Fibroblast of pulmonary artery (primary cell): Measurements from ENCODE around the gene KRTAP4-3.
"Not testable (repeated sequence)": the region's sequence is repeated elsewhere in the genome, so short reads cannot be mapped to it uniquely, and the experiment has no call there.

Experiments
- DNase-seq: peaks from one replicate; pipeline ENCODE4 v3.0.0-alpha.2; 2010; ENCODE audit warnings: low read depth
- H3K4me3 ChIP-seq: replicated peaks from 2 replicates; pipeline ENCODE4 v1.5.1; 2011; ENCODE audit warnings: low read depth, mild to moderate bottlenecking, control low read depth, low read length, moderate library complexity
- TF ChIP-seq, protein P1 (sequence below): IDR thresholded peaks from 2 replicates; pipeline ENCODE4 v1.5.1; 2011; ENCODE audit warnings: mild to moderate bottlenecking, control low read depth, low read length, inconsistent platforms; ENCODE audit errors: missing control alignments

KRTAP4-3 gene

DNA sequence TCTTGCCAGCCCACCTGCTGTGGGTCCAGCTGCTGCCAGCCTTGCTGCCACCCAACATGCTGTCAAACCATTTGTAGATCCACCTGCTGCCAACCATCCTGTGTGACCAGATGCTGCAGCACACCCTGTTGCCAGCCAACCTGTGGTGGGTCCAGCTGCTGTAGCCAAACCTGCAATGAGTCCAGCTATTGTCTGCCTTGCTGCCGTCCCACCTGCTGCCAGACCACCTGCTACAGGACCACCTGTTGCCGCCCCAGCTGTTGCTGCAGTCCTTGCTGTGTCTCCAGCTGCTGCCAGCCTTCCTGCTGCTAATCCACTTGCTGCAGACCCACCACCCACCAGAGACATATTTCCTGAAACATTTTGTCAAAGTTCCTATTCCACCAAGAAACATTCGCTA lies 22.3 kb upstream of the KRTAP4-3 start:
- TF ChIP-seq, protein P1, sequence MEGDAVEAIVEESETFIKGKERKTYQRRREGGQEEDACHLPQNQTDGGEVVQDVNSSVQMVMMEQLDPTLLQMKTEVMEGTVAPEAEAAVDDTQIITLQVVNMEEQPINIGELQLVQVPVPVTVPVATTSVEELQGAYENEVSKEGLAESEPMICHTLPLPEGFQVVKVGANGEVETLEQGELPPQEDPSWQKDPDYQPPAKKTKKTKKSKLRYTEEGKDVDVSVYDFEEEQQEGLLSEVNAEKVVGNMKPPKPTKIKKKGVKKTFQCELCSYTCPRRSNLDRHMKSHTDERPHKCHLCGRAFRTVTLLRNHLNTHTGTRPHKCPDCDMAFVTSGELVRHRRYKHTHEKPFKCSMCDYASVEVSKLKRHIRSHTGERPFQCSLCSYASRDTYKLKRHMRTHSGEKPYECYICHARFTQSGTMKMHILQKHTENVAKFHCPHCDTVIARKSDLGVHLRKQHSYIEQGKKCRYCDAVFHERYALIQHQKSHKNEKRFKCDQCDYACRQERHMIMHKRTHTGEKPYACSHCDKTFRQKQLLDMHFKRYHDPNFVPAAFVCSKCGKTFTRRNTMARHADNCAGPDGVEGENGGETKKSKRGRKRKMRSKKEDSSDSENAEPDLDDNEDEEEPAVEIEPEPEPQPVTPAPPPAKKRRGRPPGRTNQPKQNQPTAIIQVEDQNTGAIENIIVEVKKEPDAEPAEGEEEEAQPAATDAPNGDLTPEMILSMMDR: no peak
- no peak for DNase-seq
- H3K4me3 ChIP-seq: no peak overlapping the region

DNA sequence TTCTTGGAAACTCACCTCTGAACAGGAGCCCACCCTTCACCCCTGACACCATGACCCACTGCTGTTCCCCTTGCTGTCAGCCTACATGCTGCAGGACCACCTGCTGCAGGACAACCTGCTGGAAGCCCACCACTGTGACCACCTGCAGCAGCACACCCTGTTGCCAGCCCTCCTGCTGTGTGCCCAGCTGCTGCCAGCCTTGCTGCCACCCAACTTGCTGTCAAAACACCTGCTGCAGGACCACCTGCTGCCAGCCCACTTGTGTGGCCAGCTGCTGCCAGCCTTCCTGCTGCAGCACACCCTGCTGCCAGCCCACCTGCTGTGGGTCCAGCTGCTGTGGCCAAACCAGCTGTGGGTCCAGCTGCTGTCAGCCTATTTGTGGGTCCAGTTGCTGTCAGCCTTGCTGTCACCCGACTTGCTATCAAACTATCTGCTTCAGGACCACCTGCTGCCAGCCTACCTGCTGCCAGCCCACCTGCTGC lies 21.9 kb upstream of the KRTAP4-3 start, which contains the start of gene KRTAP9-1:
Gene KRTAP9-1 (plus strand): TSS at position 51 of the 482 bp plus-strand sequence. CDS start 0 bp downstream, at position 51.
- not testable (repeated sequence) for H3K4me3 ChIP-seq, DNase-seq

DNA sequence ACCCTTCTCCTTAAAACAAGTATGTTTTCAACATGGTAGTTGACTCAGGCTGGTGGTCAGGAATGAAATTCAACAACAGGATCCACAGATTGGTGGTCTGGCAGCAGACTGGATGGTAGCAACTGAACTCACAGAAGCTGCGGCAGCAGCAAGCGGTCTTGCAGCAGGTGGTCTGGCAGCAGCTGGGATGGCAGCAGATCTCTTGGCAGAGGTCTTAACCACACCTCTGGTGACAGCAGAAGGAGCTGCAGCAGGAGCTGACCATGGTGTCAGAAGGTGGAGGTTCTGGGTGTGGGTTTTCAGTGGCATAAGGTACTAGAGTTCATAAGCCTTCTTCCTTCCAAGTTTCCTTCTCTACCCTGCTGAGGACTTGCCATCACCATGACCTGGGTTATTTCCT lies 18.9 kb upstream of the KRTAP4-3 start:
- TF ChIP-seq, protein P1: no peak
- no peak overlapping the region for H3K4me3 ChIP-seq
- DNase-seq: no peak

- TF ChIP-seq, protein P1: no peak
- no peak for DNase-seq
- no peak overlapping the region for H3K4me3 ChIP-seq
Measured at GRCh38 chr17:41185001-41185400, 17.0 kb upstream of the KRTAP4-3 start.

- no peak within 1 kb of the TSS for H3K4me3 ChIP-seq
- no peak for DNase-seq
- TF ChIP-seq, protein P1: no peak
Measured at GRCh38 chr17:41184480-41184961, 16.5 kb upstream of the KRTAP4-3 start, which contains the start of gene KRTAP4-1. KRTAP4-1 (minus strand) TSS chr17:41184911; CDS start chr17:41184854, 57 bp downstream.

DNA sequence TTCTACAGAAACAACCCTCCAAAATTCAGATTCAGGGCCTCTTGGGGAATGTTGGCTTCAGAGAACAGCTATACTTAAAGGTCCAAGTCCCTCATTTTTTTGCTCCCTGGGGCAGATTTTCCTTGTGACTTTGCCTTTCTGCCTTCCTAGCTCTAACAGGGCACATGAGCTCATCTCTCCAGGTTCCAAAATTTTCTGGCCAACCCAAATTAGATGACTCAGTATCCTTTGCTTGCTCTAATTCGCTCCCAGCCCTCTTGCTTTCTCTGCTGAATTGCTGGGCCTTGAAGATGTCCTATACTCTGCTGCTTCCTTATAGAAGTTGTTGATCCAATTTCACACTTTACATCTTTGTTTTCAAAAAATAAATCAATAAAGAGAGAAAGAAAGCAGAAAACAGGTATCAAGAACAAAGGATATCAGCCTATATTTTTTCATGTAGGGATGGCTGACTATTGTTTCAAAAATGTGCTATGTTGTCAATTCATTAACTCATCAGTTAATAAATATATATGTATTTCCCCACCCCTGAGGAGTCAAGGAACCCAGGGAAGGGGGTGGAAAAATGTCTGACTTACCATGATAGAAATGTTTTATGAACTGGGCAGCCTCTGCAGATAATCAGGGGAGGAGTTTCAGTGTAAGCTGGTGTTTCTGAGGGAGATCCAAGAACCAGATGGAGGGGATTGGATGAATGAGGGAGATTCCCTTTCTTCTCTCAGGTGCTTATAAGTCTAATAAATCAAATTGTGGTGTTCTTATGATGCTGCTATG lies 11.0 kb upstream of the KRTAP4-3 start:
- TF ChIP-seq, protein P1: no peak
- no peak for DNase-seq
- no peak overlapping the region for H3K4me3 ChIP-seq

DNA sequence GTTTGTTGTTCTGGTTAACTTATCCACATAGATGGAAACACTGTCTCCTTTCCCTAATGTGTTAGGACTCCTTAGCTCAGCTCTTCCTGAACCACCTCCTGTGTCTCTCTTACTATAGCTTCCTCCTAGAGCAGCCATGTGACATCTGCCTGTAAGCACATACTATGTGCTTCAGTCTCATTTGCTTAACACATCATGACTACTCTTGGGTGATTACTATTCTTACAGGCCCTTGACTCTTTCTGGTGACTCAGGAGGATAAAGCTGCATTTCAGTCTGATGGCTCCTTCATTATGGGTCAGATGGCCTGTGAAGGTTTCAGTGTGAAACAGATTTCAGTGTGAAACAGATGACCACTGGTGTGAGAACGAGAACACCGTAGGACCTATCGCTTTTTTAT lies 10.3 kb upstream of the KRTAP4-3 start:
- no peak for DNase-seq
- H3K4me3 ChIP-seq: no peak overlapping the region
- TF ChIP-seq, protein P1: no peak
